ENCODE results near the gene GSAP. TPM values are rescaled to one million over a fixed set of nuclear protein-coding genes. Genes with fewer than 3 reads are reported as not detected.

GSAP gene
- total and polyA plus RNA-seq, 2 experiments from 2014 or later = 1.7 to 3.0 TPM

DNA sequence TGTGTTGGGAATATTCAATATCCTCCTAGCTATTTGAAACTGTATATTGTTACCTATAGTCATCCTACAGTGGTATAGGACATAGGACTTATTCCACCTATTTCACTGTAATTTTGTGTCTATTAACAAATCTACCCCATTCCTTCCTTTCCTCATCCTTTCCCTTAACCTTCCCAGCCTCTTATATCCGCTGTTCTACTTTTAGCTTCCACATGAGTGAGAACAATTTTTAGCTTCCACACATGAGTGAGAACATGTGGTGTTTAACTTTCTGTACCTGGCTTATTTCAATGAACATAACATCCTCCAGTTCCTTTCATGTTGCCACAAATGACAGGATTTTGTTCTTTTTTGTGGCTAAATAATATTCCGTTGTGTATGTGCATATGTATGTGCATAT lies 120.6 kb downstream of the GSAP start:
- DNase-seq (ENCODE audit: low read depth in 1 of 2, low spot score in 1 of 2) = no peak
- no peaks in the 10 kb centered on the region for H3K9me3 ChIP-seq (ENCODE audit: low read depth)
- H3K4me1 ChIP-seq (ENCODE audit: low read depth) = no peaks in the 10 kb centered on the region
- TF ChIP-seq CTCF (IDR thresholded peaks at IDR 0.05; ENCODE audit: low read depth, low read length) = no peak
- no peaks in the 10 kb centered on the region for H3K36me3 ChIP-seq
- H3K27ac ChIP-seq = no peak overlapping the region
- no peaks in the 10 kb centered on the region for H3K27me3 ChIP-seq
- no peak overlapping the region for H3K4me3 ChIP-seq

- H3K36me3 ChIP-seq = no peaks in the 10 kb centered on the region
- no peaks in the 10 kb centered on the region for H3K4me1 ChIP-seq (ENCODE audit: low read depth)
- no peak for DNase-seq (ENCODE audit: low read depth in 1 of 2, low spot score in 1 of 2)
- TF ChIP-seq CTCF (IDR thresholded peaks at IDR 0.05; ENCODE audit: low read depth, low read length) = no peak
- H3K4me3 ChIP-seq = no peak overlapping the region
- no peaks in the 10 kb centered on the region for H3K9me3 ChIP-seq (ENCODE audit: low read depth)
- H3K27me3 ChIP-seq = no peaks in the 10 kb centered on the region
- H3K27ac ChIP-seq = no peak overlapping the region
These were observed 123.1 kb downstream of the GSAP start for GRCh38 chr7:77293046-77293445.

DNA sequence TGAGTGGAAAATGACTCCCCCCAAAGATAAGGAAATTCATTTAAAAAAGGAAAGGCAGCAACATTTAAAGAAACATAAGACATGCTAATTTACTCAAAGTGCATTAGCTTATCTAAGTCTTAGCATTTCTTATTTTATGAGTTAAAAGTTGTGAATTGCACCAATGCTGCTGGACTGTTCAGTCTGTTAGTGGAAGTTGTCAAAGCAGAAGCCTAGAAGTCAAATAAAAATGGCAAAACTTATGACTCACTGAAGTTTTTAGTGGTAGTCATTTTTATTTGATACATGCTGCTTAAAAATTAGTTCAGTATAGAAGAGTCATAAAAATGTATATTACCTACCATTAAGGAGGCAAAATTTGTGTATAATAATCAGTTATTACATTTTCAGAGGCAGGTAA lies 125.7 kb downstream of the GSAP start:
- TF ChIP-seq CTCF (IDR thresholded peaks at IDR 0.05; ENCODE audit: low read depth, low read length) = no peak
- H3K27ac ChIP-seq = no peak overlapping the region
- H3K36me3 ChIP-seq = no peaks in the 10 kb centered on the region
- H3K27me3 ChIP-seq = no peaks in the 10 kb centered on the region
- no peak overlapping the region for H3K4me3 ChIP-seq
- no peak for DNase-seq (ENCODE audit: low read depth in 1 of 2, low spot score in 1 of 2)
- no peaks in the 10 kb centered on the region for H3K9me3 ChIP-seq (ENCODE audit: low read depth)
- H3K4me1 ChIP-seq (ENCODE audit: low read depth) = no peaks in the 10 kb centered on the region

- no peaks in the 10 kb centered on the region for H3K4me1 ChIP-seq (ENCODE audit: low read depth)
These were observed 126.8 kb downstream of the GSAP start for GRCh38 chr7:77289387-77289786.

DNA sequence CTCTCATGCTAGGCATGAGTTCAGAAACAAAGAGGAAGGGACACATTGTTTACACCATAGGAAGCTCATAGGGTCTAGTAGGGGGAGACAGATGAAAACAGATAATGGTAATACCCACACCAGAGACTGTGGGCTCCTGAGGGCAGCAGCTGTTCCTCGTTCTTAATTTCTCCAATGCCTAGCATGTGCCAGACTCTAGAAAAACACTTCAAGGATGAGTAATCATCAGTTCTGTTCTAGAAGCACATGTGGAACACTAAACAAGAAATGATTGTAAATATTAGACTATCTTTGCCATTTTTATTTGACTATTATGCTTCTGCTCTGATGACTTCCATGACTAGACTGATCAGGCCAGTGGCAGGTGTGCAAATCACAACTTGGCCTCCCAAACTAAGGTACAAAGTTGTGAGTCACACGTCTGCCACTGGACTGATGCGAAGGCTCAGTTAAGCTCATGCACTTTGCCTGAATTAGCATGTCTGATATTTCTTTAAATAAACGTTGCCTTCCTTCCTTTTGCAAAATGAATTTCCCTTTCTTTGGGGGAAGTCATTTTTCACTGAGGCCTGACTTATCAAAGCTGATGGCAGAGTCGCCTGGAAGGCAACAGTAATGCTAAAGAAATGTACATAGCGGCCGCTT lies 127.4 kb downstream of the GSAP start:
- Histone ChIP-seq H3K4me1 (ENCODE audit: low read depth) (no peaks in the 10 kb centered on the region), H3K4me3 (no peak overlapping the region), H3K27me3 (no peaks in the 10 kb centered on the region), H3K9me3 (ENCODE audit: low read depth) (no peaks in the 10 kb centered on the region), H3K36me3 (no peaks in the 10 kb centered on the region), H3K27ac (no peak overlapping the region)
- no peak for TF ChIP-seq CTCF (IDR thresholded peaks at IDR 0.05; ENCODE audit: low read depth, low read length)
- no peak for DNase-seq (ENCODE audit: low read depth in 1 of 2, low spot score in 1 of 2)

More at GRCh38 chr7:77289387-77289786, 126.8 kb downstream of the GSAP start:
- TF ChIP-seq CTCF (IDR thresholded peaks at IDR 0.05; ENCODE audit: low read depth, low read length) = no peak
- no peaks in the 10 kb centered on the region for H3K9me3 ChIP-seq (ENCODE audit: low read depth)
- H3K4me3 ChIP-seq = no peak overlapping the region
- H3K36me3 ChIP-seq = no peaks in the 10 kb centered on the region
- DNase-seq (ENCODE audit: low read depth in 1 of 2, low spot score in 1 of 2) = no peak
- no peaks in the 10 kb centered on the region for H3K27me3 ChIP-seq
- H3K27ac ChIP-seq = no peak overlapping the region
